OCI-LY3 (cell line): ENCODE results near the gene LACRT.

Experiments
- H2AFZ ChIP-seq: fragments of 200-600, 300-600 bp; shearing (Covaris generic); 2 replicates; pipeline ENCODE4 v1.6.0; 2014; ENCODE audit warnings: antibody characterized with exemption, low read depth, low read length
- H3K27ac ChIP-seq: fragments of 200-600, 300-600 bp; sonication (generic); 2 replicates; pipeline ENCODE4 v1.5.1; 2014; ENCODE audit warnings: mild to moderate bottlenecking, low read length, moderate library complexity, mixed read lengths
- H3K27me3 ChIP-seq: fragments of 200-600, 300-600 bp; sonication (generic); 2 replicates; pipeline ENCODE4 v1.6.1; 2014; ENCODE audit warnings: low read depth, low read length, mixed read lengths
- H3K36me3 ChIP-seq: fragments of 200-600, 300-600 bp; sonication (generic); replicated peaks from 2 replicates; pipeline ENCODE3; 2014; ENCODE audit warnings: low read depth, low read length, mixed read lengths
- H3K4me1 ChIP-seq: fragments of 300-600, 200-600 bp; sonication (generic); 2 replicates; pipeline ENCODE4 v1.6.1; 2014; ENCODE audit warnings: low read length, mixed read lengths
- H3K4me2 ChIP-seq: fragments of 200-600, 300-600 bp; sonication (generic); 2 replicates; pipeline ENCODE4 v1.6.1; 2014; ENCODE audit warnings: low read length, mixed read lengths
- H3K4me3 ChIP-seq: fragments of 300-600, 200-600 bp; sonication (generic); 2 replicates; pipeline ENCODE4 v1.5.1; 2014; ENCODE audit warnings: antibody characterized with exemption, mild to moderate bottlenecking, low read length, moderate library complexity
- H3K79me2 ChIP-seq: fragments of 300-600, 200-600 bp; shearing (Covaris generic); 2 replicates; pipeline ENCODE4 v1.6.1; 2014; ENCODE audit warnings: mild to moderate bottlenecking, low read length, mixed read lengths
- H3K9ac ChIP-seq: fragments of 300-600, 200-600 bp; shearing (Covaris generic); 2 replicates; pipeline ENCODE4 v1.6.0; 2014; ENCODE audit warnings: mild to moderate bottlenecking, low read length, moderate library complexity
- H3K9me3 ChIP-seq: fragments of 200-600, 300-600 bp; shearing (Covaris generic); 2 replicates; pipeline ENCODE4 v1.6.1; 2014; ENCODE audit warnings: low read length, mixed read lengths; ENCODE audit not compliant: insufficient read depth
- H4K20me1 ChIP-seq: fragments of 200-600, 300-600 bp; sonication (generic); 2 replicates; pipeline ENCODE4 v1.6.1; 2016; ENCODE audit warnings: low read length, mixed read lengths; ENCODE audit not compliant: insufficient read depth
- CTCF ChIP-seq: fragments of 200-600, 300-600 bp; sonication (generic); IDR thresholded peaks from 2 replicates; pipeline ENCODE4 v1.5.1; 2014; ENCODE audit warnings: antibody characterized with exemption, low read length, low read depth
- EZH2phosphoT487 ChIP-seq: fragments of 200-600 bp; shearing (Covaris generic); IDR thresholded peaks from 2 replicates; pipeline ENCODE4 v1.6.1; 2018; ENCODE audit warnings: antibody characterized with exemption, mixed run types, low read depth

The LACRT gene

GRCh38 chr12:54650889-54651288 is 16.2 kb upstream of the LACRT start:
- Histone ChIP-seq H3K4me2 (no peak overlapping the region), H3K79me2 (no peaks in the 10 kb centered on the region), H3K4me1 (no peaks in the 10 kb centered on the region), H3K36me3 (no peaks in the 10 kb centered on the region), H3K4me3 (no peak overlapping the region), H3K27ac (no peak overlapping the region), H4K20me1 (no peaks in the 10 kb centered on the region), H3K27me3 (peaks cover 31% of the 10 kb centered on the region), H3K9ac (no peak overlapping the region), H2AFZ (no peak overlapping the region), H3K9me3 (no peaks in the 10 kb centered on the region)
- TF ChIP-seq EZH2phosphoT487 (no peak), CTCF (no peak)

- Histone ChIP-seq H3K9me3 (no peaks in the 10 kb centered on the region), H3K4me2 (no peak overlapping the region), H2AFZ (no peak overlapping the region), H3K36me3 (no peaks in the 10 kb centered on the region), H3K27me3 (peaks cover 34% of the 10 kb centered on the region), H3K4me1 (no peaks in the 10 kb centered on the region), H3K27ac (no peak overlapping the region), H4K20me1 (no peaks in the 10 kb centered on the region), H3K9ac (no peak overlapping the region), H3K79me2 (no peaks in the 10 kb centered on the region), H3K4me3 (no peak overlapping the region)
- no peak for TF ChIP-seq CTCF
- TF ChIP-seq EZH2phosphoT487, result no peak
Observed at GRCh38 chr12:54650409-54650808, 15.7 kb upstream of the LACRT start.

GRCh38 chr12:54649825-54650224 is 15.1 kb upstream of the LACRT start:
- no peaks in the 10 kb centered on the region for H3K36me3 ChIP-seq
- no peaks in the 10 kb centered on the region for H3K9me3 ChIP-seq
- no peak for TF ChIP-seq CTCF
- no peak for TF ChIP-seq EZH2phosphoT487
- H3K4me1 ChIP-seq, result no peaks in the 10 kb centered on the region
- H3K4me2 ChIP-seq, result no peak overlapping the region
- H2AFZ ChIP-seq, result no peak overlapping the region
- H3K9ac ChIP-seq, result no peak overlapping the region
- peaks cover 35% of the 10 kb centered on the region for H3K27me3 ChIP-seq
- H3K4me3 ChIP-seq, result no peak overlapping the region
- no peaks in the 10 kb centered on the region for H3K79me2 ChIP-seq
- H3K27ac ChIP-seq, result no peak overlapping the region
- H4K20me1 ChIP-seq, result no peaks in the 10 kb centered on the region

GRCh38 chr12:54648265-54648664 is 13.6 kb upstream of the LACRT start, which contains the start of gene DCD:
Gene DCD, minus strand, starts transcription at chr12:54648365. Its CDS starts 62 bp downstream, at chr12:54648303.
- H2AFZ ChIP-seq, result no peak within 1 kb of the TSS
- peaks cover 42% of the 10 kb centered on the region for H3K27me3 ChIP-seq
- TF ChIP-seq CTCF (no peak), EZH2phosphoT487 (no peak)
- H3K27ac ChIP-seq, result no peak within 1 kb of the TSS
- H3K4me1 ChIP-seq, result no peaks in the 10 kb centered on the region
- H3K79me2 ChIP-seq, result no peaks in the 10 kb centered on the region
- no peaks in the 10 kb centered on the region for H4K20me1 ChIP-seq
- no peaks in the 10 kb centered on the region for H3K36me3 ChIP-seq
- H3K9me3 ChIP-seq, result no peaks in the 10 kb centered on the region
- no peak within 1 kb of the TSS for H3K4me2 ChIP-seq
- H3K4me3 ChIP-seq, result no peak within 1 kb of the TSS
- no peak within 1 kb of the TSS for H3K9ac ChIP-seq
